ENCODE data around the gene SPG7. TPM values are rescaled to one million over a fixed set of nuclear protein-coding genes. Genes with fewer than 3 reads are reported as not detected.

Gene SPG7
- total and polyA plus RNA-seq, 4 donors = 34.5 to 102 (median 49.5) TPM

DNA sequence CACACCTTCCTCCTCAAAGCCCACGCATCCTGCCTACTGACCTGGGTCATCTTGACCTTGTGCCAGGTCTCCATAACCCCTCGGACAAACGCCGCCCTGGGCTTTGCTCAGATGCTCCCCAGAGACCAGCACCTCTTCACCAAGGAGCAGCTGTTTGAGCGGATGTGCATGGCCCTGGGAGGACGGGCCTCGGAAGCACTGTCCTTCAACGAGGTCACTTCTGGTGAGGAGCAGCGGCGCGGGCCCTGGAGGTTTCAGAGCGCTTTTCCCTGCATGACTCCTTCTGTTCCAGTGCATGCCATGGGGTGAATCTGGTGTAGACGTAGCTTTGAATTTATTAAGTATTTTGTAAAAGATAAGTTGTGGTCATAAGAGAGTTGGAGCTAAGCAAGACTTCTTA is 44.7 kb downstream of the SPG7 start:
- H3K36me3 ChIP-seq (ENCODE audit: control insufficient read depth in 4 of 4, insufficient read depth in 3 of 4, low read depth in 1 of 4, low read length in 3 of 4) = peaks cover 10 to 65% (median 26%) of the 10 kb centered on the region in 4 donors
- no peak for DNase-seq (ENCODE audit: low spot score)
- WGBS = 95% methylated on average over 13 of the region's 13 CpGs
- no peak overlapping the region for H3K9ac ChIP-seq (ENCODE audit: low read depth in 1 of 2, low read length in 2 of 2)
- H3K4me1 ChIP-seq (ENCODE audit: control insufficient read depth in 4 of 4, insufficient read depth in 4 of 4, low read length in 3 of 4) = peaks cover 2 to 7% (median 4%) of the 10 kb centered on the region in 4 donors
- H3K9me3 ChIP-seq (ENCODE audit: control insufficient read depth in 4 of 4, low read length in 3 of 4) = no peaks in the 10 kb centered on the region
- H3K4me3 ChIP-seq (ENCODE audit: low read depth in 1 of 3, low read length in 3 of 3) = no peak overlapping the region
- TF ChIP-seq MAX (IDR thresholded peaks at IDR 0.05) (no peak), HNF4A (conservative IDR thresholded peaks at IDR 0.05) (no peak), FOXA1 (IDR thresholded peaks at IDR 0.05) (no peak), SP1 (IDR thresholded peaks at IDR 0.05) (no peak), YY1 (IDR thresholded peaks at IDR 0.05) (no peak), CTCF (IDR thresholded peaks at IDR 0.05; ENCODE audit: low read depth, low read length, missing input control) (no peak), RAD21 (IDR thresholded peaks at IDR 0.05) (no peak), RXRA (IDR thresholded peaks at IDR 0.05) (no peak), HNF4G (IDR thresholded peaks at IDR 0.05) (no peak)
- no peak overlapping the region for H3K27ac ChIP-seq (ENCODE audit: low read depth in 1 of 2, low read length in 2 of 2)
- H3K27me3 ChIP-seq (ENCODE audit: control insufficient read depth in 4 of 4, insufficient read depth in 4 of 4, low read length in 3 of 4) = no peaks in the 10 kb centered on the region

DNA sequence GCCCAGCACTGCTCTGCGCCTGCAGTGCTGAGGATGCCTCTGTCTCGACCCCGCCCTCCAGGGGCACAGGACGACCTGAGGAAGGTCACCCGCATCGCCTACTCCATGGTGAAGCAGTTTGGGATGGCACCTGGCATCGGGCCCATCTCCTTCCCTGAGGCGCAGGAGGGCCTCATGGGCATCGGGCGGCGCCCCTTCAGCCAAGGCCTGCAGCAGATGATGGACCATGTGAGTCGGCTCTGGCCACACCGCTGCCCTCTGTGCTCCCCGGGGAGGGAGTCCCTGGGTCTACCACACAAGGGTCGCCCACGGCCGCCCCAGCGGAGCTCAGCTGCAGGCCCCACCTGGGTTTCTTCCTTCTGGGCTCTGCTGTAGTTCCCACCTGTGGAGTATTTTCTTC is 45.5 kb downstream of the SPG7 start:
- no peak for DNase-seq (ENCODE audit: low spot score)
- TF ChIP-seq HNF4G (IDR thresholded peaks at IDR 0.05) (no peak), EGR1 (IDR thresholded peaks at IDR 0.05; ENCODE audit: low read depth in 2 of 2) (no peak), CTCF (IDR thresholded peaks at IDR 0.05; ENCODE audit: low read depth, low read length, missing input control) (no peak), RAD21 (IDR thresholded peaks at IDR 0.05) (no peak), NR2F2 (IDR thresholded peaks at IDR 0.05) (no peak), JUND (IDR thresholded peaks at IDR 0.05) (no peak), ATF3 (IDR thresholded peaks at IDR 0.05) (no peak), HNF4A (conservative IDR thresholded peaks at IDR 0.05) (no peak)
- Histone ChIP-seq H3K9ac (ENCODE audit: low read depth in 1 of 2, low read length in 2 of 2) (no peak overlapping the region), H3K4me3 (ENCODE audit: low read depth in 1 of 3, low read length in 3 of 3) (no peak overlapping the region), H3K36me3 (ENCODE audit: control insufficient read depth in 4 of 4, insufficient read depth in 3 of 4, low read depth in 1 of 4, low read length in 3 of 4) (peaks cover 7 to 59% (median 24%) of the 10 kb centered on the region in 4 donors), H3K27ac (ENCODE audit: low read depth in 1 of 2, low read length in 2 of 2) (no peak overlapping the region), H3K4me1 (ENCODE audit: control insufficient read depth in 4 of 4, insufficient read depth in 4 of 4, low read length in 3 of 4) (peaks cover 4 to 8% (median 6%) of the 10 kb centered on the region in 4 donors), H3K9me3 (ENCODE audit: control insufficient read depth in 4 of 4, low read length in 3 of 4) (no peaks in the 10 kb centered on the region), H3K27me3 (ENCODE audit: control insufficient read depth in 4 of 4, insufficient read depth in 4 of 4, low read length in 3 of 4) (no peaks in the 10 kb centered on the region)
- 94% methylated on average over 18 of the region's 18 CpGs for WGBS

GRCh38 chr16:89554343-89554742 is 46.1 kb downstream of the SPG7 start:
- Histone ChIP-seq H3K9me3 (ENCODE audit: control insufficient read depth in 4 of 4, low read length in 3 of 4) (no peaks in the 10 kb centered on the region), H3K4me1 (ENCODE audit: control insufficient read depth in 4 of 4, insufficient read depth in 4 of 4, low read length in 3 of 4) (peaks cover 4 to 8% (median 6%) of the 10 kb centered on the region in 4 donors), H3K27me3 (ENCODE audit: control insufficient read depth in 4 of 4, insufficient read depth in 4 of 4, low read length in 3 of 4) (no peaks in the 10 kb centered on the region), H3K9ac (ENCODE audit: low read depth in 1 of 2, low read length in 2 of 2) (no peak overlapping the region), H3K4me3 (ENCODE audit: low read depth in 1 of 3, low read length in 3 of 3) (no peak overlapping the region), H3K27ac (ENCODE audit: low read depth in 1 of 2, low read length in 2 of 2) (no peak overlapping the region), H3K36me3 (ENCODE audit: control insufficient read depth in 4 of 4, insufficient read depth in 3 of 4, low read depth in 1 of 4, low read length in 3 of 4) (peaks cover 7 to 53% (median 21%) of the 10 kb centered on the region in 4 donors)
- DNase-seq (ENCODE audit: low spot score) = no peak
- WGBS = 97% methylated on average over 12 of the region's 12 CpGs
- TF ChIP-seq EGR1 (IDR thresholded peaks at IDR 0.05; ENCODE audit: low read depth in 2 of 2) = no peak
- TF ChIP-seq HNF4G (IDR thresholded peaks at IDR 0.05) = no peak
- TF ChIP-seq GABPA (IDR thresholded peaks at IDR 0.05 in 1 of 2, conservative IDR thresholded peaks at IDR 0.05 in 1 of 2) = no peak
- TF ChIP-seq RAD21 (IDR thresholded peaks at IDR 0.05) = no peak
- no peak for TF ChIP-seq FOXA2 (IDR thresholded peaks at IDR 0.05)
- TF ChIP-seq RXRA (IDR thresholded peaks at IDR 0.05) = no peak
- no peak for TF ChIP-seq SP1 (IDR thresholded peaks at IDR 0.05)
- no peak for TF ChIP-seq ATF3 (IDR thresholded peaks at IDR 0.05)
- TF ChIP-seq CTCF (IDR thresholded peaks at IDR 0.05; ENCODE audit: low read depth, low read length, missing input control) = no peak
- no peak for TF ChIP-seq REST (IDR thresholded peaks at IDR 0.05)
- no peak for TF ChIP-seq YY1 (IDR thresholded peaks at IDR 0.05)
